ENCODE results near the gene SIT1.

Gene SIT1

DNA sequence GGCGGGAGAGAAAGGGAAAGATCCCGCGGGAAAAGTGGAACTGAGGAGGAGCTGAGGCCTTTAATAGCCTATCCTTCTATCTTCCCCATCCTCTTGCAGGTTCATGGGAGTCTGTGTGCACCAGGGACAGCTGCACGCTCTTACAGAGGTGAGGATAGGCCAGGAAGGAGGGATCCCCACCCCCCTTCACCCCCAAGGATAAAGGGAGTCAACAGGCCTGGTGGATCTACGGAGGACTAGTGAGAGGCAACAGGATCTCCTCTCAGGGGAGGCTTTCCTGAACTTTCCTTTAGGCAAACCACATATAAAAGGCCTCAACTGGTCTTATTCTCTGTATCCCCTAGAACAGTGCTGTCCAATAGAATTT is 44.6 kb downstream of the SIT1 start:
- DNase-seq (ENCODE audit: low spot score) = no peak

- DNase-seq (ENCODE audit: low spot score) = no peak
Measured at GRCh38 chr9:35605351-35606137, 45.2 kb downstream of the SIT1 start.

GRCh38 chr9:35604578-35605350 is 46.0 kb downstream of the SIT1 start, which contains the start of gene TESK1:
TESK1 (plus strand) TSS chr9:35605262; CDS start chr9:35605620, 358 bp downstream.
- DNase-seq (ENCODE audit: low spot score) = peak; percentile 55

- DNase-seq (ENCODE audit: low spot score) = peak; percentile 99
Measured at GRCh38 chr9:35603986-35604577, 46.6 kb downstream of the SIT1 start.

DNA sequence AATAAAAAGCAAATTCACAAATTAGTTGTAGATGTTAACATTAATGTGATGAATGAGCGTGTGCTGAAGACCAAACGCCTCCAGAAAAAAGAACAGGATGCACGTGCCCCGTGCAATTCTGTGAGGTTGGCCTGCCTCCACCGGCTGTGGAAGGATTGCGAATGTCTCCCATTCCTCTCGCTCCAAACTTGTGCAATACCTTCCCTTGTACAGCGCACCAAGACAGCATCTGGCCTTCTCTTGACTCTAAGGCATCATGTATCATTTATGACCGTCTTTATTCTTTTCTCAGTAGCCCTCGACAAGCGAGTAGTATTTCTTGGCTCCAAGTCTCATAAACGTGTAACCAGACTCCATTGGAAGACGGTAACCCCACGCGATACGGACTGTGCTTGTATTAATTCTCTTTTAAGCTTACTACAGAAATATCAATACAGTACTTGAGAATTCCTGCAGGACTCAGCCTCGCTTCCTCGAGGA is 47.2 kb downstream of the SIT1 start:
- DNase-seq (ENCODE audit: low spot score) = peak; percentile 47

DNA sequence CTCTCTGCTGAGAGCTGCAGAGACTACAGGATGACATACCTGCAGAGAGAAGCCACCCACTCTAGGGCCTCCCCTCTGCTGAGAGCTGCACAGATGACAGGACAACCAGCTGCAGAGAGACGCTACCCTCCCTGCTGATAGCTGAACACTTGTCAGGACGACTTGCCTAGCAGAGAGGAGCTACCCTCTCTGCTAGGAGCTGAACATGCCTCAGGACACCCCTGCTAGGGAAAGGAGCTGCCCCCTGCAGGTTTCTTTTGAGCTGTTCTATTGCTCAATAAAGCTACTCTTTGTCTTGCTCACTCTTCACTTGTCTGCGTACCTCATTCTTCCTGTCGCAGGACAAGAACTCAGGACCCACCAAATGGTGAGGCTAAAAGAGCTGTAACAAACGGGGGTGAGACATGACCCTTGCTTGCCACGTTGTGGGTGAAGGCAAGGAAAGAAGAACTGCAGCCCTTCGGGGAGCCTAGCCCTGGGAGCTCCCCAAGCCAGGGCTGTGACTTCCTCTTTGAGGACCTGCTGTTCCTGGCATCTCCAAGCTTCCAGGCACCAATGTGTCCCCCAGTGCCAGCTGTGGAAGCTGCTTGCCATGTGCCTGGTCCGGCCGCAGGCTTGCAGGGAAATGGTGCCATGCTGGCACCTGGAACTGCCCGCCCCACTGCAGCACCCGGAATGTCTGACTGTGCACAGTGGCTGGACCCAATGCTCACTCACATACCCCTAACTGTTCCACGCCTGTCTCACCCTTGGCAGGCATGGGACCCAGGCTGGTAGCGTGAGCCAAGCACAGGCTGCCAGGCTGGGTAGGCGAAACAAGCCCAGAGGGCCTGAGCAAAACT is 50.7 kb downstream of the SIT1 start:
- peak; percentile 32 for DNase-seq (ENCODE audit: low spot score)

All from Ammon's horn (tissue), 1 donor.